AG10803 (cell line): ENCODE results near the gene HAPLN2.

ENCODE experiments used
- DNase-seq: peaks from one replicate; pipeline ENCODE4 v3.0.0; 2010; ENCODE audit warnings: low read depth
- H3K4me3 ChIP-seq: 2 replicates; pipeline ENCODE4 v1.5.1; 2011; ENCODE audit warnings: mild to moderate bottlenecking, low read length, control low read depth
- TF ChIP-seq, protein P1 (sequence below): conservative IDR thresholded peaks from 2 replicates; pipeline ENCODE4 v1.5.1; 2011; ENCODE audit warnings: mild to moderate bottlenecking, low read length, control low read depth, inconsistent platforms

The HAPLN2 gene

DNA sequence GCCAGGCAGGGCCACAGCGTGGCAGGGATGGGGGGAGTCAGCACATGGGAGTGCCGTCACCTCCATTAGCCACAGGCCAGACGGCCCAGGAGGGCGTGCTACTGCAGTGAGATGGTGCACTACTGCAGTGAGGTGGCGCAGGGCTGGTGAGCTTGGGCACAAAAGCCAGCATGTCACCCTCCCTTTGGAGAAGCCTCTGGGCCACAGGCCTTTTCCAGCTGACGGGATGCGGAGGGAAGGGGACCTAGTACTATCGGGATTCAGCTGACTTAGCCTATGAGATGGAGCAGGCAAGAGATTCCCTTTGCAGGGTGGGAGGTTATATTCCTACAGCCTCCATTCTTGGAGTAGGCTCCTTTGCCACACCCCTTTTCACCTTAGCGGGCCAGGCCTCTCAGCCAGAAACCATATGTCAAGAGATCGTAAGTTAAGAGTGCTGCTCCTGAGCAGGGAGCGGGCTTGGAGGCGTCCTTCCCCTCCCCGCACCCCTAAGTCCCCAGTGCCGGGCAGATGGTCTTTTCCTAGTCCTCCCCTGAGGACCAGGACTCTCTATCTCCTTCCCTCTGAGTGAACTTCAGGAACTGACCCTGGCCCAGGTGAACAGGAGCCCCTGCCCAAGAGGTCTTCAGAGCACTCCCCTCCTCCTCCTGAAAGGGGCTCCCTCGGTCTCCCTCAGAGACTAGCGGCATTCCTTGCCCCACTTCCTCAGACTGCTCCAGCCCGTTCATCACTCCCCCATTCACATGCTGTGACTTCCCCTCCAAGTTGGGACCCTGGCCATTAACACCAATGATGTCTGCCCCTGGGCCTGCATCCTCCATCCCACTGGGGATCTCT, 49.8 kb downstream of the HAPLN2 start:
- no peak for DNase-seq
- H3K4me3 ChIP-seq: no peak overlapping the region
- TF ChIP-seq, protein P1, sequence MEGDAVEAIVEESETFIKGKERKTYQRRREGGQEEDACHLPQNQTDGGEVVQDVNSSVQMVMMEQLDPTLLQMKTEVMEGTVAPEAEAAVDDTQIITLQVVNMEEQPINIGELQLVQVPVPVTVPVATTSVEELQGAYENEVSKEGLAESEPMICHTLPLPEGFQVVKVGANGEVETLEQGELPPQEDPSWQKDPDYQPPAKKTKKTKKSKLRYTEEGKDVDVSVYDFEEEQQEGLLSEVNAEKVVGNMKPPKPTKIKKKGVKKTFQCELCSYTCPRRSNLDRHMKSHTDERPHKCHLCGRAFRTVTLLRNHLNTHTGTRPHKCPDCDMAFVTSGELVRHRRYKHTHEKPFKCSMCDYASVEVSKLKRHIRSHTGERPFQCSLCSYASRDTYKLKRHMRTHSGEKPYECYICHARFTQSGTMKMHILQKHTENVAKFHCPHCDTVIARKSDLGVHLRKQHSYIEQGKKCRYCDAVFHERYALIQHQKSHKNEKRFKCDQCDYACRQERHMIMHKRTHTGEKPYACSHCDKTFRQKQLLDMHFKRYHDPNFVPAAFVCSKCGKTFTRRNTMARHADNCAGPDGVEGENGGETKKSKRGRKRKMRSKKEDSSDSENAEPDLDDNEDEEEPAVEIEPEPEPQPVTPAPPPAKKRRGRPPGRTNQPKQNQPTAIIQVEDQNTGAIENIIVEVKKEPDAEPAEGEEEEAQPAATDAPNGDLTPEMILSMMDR: no peak

DNA sequence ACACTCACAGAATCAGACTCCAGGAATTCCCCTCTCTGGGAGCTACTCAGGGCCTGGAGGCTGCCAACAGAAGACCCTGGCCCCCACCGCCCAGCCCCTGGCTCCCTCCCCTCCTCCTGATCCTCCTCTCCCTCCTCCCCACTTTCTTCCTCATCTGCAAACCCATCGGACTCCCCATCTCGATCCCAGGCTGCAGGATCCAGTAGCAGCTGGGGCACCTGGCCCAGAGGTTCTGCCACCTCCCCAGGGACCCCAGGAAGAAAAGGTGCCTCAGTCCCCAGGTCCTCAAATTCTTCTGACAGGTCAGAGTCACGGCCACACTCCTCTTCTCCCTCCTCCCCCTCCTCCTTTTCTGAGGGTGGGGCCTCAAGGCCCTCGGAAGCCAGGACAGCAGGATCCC, 50.6 kb downstream of the HAPLN2 start:
- H3K4me3 ChIP-seq: no peak overlapping the region
- no peak for DNase-seq
- TF ChIP-seq, protein P1: no peak

DNA sequence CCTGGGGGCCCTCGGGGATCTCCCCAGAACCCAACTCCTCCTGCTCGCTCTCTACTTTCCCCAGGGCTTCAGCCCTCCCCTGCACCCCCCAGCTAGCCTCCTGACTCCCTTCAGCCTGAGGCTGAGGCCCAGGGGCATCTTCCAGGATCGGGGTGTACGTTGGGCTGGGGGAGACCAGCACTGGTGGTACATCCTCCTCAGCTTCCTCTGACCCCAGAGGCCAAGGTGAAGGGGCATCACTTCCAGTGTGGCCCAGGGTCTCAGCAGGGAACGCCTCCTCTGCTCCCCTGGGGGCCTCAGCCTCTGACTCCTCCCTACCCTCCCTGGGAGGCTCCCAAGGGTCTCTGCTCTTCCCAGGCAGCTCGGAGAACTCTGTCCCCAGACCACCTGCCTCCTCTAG, 51.1 kb downstream of the HAPLN2 start:
- no peak for DNase-seq
- no peak overlapping the region for H3K4me3 ChIP-seq
- TF ChIP-seq, protein P1: no peak

DNA sequence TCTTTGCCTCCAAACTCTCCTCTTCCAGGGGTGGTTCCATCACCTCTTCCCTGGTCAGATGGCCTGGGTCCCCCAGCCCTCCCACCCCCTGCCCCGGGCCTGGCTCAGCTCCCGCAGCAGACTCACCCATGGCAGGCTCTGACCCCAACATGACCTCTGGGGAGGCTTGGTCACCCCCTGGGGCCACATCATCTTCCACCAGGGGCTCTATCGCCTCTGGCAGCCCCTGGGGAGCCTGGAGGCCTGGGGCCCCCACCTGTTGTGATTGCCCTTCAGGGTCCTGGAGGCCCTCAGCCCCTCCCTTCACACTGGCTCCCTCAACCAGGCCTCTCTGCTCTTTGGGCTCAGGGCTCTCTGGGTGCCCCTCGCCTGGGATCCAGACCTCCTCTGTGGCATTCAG, 51.6 kb downstream of the HAPLN2 start:
- TF ChIP-seq, protein P1: no peak
- no peak for DNase-seq
- H3K4me3 ChIP-seq: no peak overlapping the region

DNA sequence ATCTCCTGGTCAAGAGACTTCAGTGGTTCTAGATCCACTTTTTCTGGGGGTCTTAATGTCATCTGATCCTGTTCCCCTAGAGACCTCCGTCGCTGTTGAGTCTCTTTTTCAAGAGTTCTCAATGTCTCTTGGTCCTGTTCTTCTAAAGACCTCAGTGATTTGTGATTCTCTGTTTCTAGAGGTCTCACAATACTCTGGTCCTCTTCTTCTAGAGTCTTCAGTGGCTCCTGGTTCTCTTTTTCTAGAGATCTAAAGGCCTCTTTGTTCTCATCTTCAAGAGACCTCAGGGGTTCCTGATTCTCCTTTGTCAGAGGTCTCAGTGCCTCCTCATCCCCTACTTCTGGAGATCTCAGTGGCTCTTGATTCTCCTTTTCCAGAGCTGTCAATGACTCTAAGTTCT, 52.6 kb downstream of the HAPLN2 start:
- H3K4me3 ChIP-seq: no peak overlapping the region
- TF ChIP-seq, protein P1: no peak
- DNase-seq: no peak

DNA sequence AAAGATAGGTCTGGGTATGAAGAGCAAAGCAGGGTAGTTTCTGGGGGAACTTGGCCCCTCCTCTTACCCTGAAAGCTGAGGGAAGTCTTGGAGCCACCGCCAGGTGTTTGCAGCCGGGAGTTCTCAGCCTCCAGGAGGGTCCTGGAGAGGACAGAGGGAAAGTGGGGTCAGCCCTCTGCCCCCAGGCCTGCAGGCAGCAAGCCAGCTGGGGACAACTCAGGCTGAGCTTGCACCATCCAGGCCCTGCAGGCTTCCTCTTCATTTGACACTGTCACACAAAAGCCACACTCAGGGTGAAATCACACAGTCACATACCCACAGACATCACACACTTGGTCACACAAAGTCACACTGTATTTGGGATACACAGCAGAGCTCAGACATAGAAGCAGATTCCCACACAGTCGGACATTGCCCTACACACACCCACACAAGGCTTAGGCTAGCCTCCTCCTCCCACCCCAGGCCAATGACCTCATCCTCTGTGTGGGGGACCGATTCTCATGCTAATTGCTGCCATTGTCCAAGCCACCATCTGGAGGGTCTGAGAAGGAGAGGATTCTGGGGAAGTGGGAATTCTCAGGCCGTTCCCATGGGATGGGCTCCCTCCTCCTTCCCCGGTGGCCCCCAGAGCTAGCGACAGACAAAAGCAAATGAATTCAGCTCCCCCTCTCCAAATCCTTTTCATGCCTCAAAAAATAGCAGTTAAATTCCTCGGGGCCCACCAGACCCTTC, 54.3 kb downstream of the HAPLN2 start:
- H3K4me3 ChIP-seq: no peak overlapping the region
- TF ChIP-seq, protein P1: no peak

More for the DNA sequence above, 54.3 kb downstream of the HAPLN2 start:
- no peak for DNase-seq
